ENCODE data around the gene IFNAR2.

DNA sequence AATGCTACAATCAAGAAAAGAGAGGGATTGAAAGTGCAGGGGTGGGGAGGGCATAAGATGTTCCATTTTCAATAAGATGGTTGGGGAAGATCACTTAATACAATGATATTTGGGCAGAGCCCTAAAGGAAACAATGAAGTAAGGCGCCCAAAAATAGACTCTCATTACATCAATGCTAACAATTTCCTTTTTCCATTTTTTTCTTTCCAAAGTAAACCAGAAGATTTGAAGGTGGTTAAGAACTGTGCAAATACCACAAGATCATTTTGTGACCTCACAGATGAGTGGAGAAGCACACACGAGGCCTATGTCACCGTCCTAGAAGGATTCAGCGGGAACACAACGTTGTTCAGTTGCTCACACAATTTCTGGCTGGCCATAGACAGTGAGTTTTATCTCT lies 16.8 kb downstream of the IFNAR2 start:
- TF ChIP-seq, protein P1, sequence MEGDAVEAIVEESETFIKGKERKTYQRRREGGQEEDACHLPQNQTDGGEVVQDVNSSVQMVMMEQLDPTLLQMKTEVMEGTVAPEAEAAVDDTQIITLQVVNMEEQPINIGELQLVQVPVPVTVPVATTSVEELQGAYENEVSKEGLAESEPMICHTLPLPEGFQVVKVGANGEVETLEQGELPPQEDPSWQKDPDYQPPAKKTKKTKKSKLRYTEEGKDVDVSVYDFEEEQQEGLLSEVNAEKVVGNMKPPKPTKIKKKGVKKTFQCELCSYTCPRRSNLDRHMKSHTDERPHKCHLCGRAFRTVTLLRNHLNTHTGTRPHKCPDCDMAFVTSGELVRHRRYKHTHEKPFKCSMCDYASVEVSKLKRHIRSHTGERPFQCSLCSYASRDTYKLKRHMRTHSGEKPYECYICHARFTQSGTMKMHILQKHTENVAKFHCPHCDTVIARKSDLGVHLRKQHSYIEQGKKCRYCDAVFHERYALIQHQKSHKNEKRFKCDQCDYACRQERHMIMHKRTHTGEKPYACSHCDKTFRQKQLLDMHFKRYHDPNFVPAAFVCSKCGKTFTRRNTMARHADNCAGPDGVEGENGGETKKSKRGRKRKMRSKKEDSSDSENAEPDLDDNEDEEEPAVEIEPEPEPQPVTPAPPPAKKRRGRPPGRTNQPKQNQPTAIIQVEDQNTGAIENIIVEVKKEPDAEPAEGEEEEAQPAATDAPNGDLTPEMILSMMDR (conservative IDR thresholded peaks at IDR 0.05; ENCODE audit: low read depth in 2 of 2), result no peak
- no peak for TF ChIP-seq EZH2 (IDR thresholded peaks at IDR 0.05; ENCODE audit: low read depth, unreplicated experiment)
- no peak for TF ChIP-seq POLR2AphosphoS5 (IDR thresholded peaks at IDR 0.05; ENCODE audit: low read depth)
